Measurements from ENCODE around the gene ABHD17C.

- TF ChIP-seq CTCF (IDR thresholded peaks at IDR 0.05; ENCODE audit: insufficient read depth, low read length): no peak
- no peak for TF ChIP-seq POLR2AphosphoS5 (IDR thresholded peaks at IDR 0.05; ENCODE audit: low read depth)
Measured at GRCh38 chr15:80703965-80704364, 8.9 kb downstream of the ABHD17C start.
